Activated naive CD8-positive, alpha-beta T cell treated with anti-CD3 and anti-CD28 coated beads, Interleukin-2, amount 10 ng/mL, durations not matched to agents 7 days and 5 days (primary cell): Measurements from ENCODE around the gene ARL4D. TPM values are rescaled to one million over a fixed set of nuclear protein-coding genes. Genes with fewer than 3 reads are reported as not detected.
"Not testable (repeated sequence)": the region's sequence is repeated elsewhere in the genome, so short reads cannot be mapped to it uniquely, and the experiment has no call there.

ENCODE experiments used
- ATAC-seq: fragments of 150-1000 bp; cut with Tn5 transposase; one replicate; pipeline ENCODE4 v1.10.0; 2021; ENCODE audit warnings: low read depth, moderate library complexity
- POLR2A ChIA-PET: fragments of 350-600 bp; sonication (Branson Sonifier 250); formaldehyde crosslinking; loops from one replicate; lab custom pipeline; 2021; ENCODE audit warnings: antibody characterized with exemption; lab: Charles Lee
- DNase-seq: peaks from one replicate; pipeline ENCODE4 v3.0.0; 2021
- H3K27ac Mint-ChIP-seq: one replicate; pipeline ENCODE4 v1.8.0; 2022; ENCODE audit warnings: mild to moderate bottlenecking, mixed read lengths
- H3K27me3 Mint-ChIP-seq: one replicate; pipeline ENCODE4 v1.8.0; 2022; ENCODE audit warnings: mild to moderate bottlenecking, moderate library complexity, mixed read lengths
- H3K36me3 Mint-ChIP-seq: one replicate; pipeline ENCODE4 v1.8.0; 2021; ENCODE audit warnings: mild to moderate bottlenecking, mixed read lengths
- H3K4me1 Mint-ChIP-seq: one replicate; pipeline ENCODE4 v1.8.0; 2021; ENCODE audit warnings: mixed read lengths
- H3K4me3 Mint-ChIP-seq: one replicate; pipeline ENCODE4 v1.8.0; 2022; ENCODE audit warnings: mild to moderate bottlenecking, moderate library complexity, mixed read lengths
- H3K9me3 Mint-ChIP-seq: one replicate; pipeline ENCODE4 v1.8.0; 2021; ENCODE audit warnings: mixed read lengths
- total RNA-seq, 2 experiments: library from RNA; stranded (reverse); gene quantifications; one replicate each; pipeline ENCODE4 v1.2.3, GENCODE V29; 2021

The ARL4D gene
- total RNA-seq, 2 experiments from 2014 or later: 2.2 to 2.4 TPM

DNA sequence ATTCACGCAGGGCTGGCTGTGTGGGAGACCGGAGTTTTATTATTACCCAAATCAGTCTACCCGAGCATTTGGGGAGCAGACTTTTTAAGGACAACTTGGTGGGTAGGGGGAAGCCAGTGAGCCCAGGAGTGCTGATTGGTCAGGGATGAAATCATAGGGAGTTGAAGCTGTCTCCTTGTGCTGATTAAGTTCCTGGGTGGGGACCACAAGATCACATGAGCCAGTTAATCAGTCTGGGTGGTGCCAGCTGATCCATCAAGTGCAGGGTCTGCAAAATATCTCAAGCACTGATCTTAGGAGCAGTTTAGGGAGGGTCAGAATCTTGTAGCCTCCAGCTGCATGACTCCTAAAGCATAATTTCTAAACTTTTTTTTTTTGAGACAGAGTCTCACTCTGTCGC is 22.9 kb upstream of the ARL4D start:
- H3K4me1 Mint-ChIP-seq, H3K4me3 Mint-ChIP-seq, ATAC-seq, DNase-seq, H3K27ac Mint-ChIP-seq, H3K36me3 Mint-ChIP-seq, H3K27me3 Mint-ChIP-seq: not testable (repeated sequence)
- POLR2A ChIA-PET: interaction anchor here (1.1 to 1.6 kb wide), 4 partner anchors 12 to 15 kb away, joined by 3 to 7 read pairs (median 4); no protein-coding TSS in a partner anchor
- H3K9me3 Mint-ChIP-seq: peaks cover 11% of the 10 kb centered on the region

DNA sequence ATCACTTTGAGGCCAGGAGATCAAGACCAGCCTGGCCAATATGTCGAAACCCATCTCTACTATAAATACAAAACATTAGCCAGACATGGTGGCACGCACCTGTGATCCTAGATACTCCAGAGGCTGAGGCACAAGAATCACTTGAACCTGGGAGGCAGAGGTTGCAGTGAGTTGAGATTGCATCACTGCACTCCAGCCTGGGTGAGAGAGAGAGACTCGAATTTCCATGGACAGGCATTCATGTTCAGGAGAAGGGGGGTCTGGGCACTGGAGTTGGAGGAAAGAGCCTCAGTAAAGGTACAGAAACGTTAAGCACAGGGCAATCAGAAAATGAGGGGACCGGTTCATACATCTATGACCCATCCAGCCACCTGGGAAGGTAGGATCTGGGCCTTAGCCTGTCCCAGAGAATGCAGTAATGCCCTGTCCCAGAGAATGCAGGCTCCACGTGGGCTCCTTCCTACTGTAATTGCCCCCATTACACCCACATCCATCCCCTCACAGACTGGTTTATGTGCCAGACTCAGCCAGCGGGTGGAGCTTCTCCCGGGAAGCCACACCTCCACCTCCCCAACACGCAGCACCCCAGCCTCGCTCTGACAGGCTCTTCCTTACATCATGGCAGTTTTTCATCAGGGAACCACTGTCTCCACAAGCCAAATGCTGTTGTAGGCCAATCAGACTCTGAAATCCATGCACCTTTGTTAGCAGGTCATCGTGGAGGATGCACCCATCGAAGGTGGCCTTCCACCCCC is 21.6 kb upstream of the ARL4D start:
- Mint-ChIP-seq H3K9me3 (peaks cover 11% of the 10 kb centered on the region), H3K27ac (no peak overlapping the region), H3K36me3 (peaks cover 4% of the 10 kb centered on the region), H3K27me3 (no peaks in the 10 kb centered on the region), H3K4me1 (peaks cover 2% of the 10 kb centered on the region), H3K4me3 (no peak overlapping the region)
- POLR2A ChIA-PET: interaction anchor here (1.0 to 1.6 kb wide), 2 partner anchors 9 to 17 kb away, joined by 3 to 5 read pairs; no protein-coding TSS in a partner anchor
- DNase-seq: peak; percentile 10
- ATAC-seq: no peak

DNA sequence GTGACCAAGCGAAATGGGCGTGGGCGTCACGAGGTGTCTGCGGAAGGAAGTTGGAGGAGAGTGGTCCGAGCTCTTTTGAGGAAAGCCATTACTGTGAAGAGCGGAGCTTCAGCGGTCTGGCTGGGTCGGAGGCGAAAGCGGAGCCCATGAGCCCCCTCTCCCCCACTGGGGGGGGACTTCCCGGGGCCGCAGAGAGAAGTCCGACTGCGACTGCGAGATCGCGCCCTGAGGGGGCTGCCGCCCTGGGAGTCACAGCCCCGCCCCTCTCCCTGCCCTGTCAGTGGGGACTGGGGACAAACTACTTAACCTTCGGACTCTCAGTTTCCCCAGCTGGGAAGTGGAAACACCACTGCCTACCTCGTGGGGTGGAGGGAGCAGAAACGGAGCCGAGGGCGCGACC is 20.0 kb upstream of the ARL4D start:
- no peaks in the 10 kb centered on the region for H3K4me1 Mint-ChIP-seq
- H3K9me3 Mint-ChIP-seq: peaks cover 11% of the 10 kb centered on the region
- POLR2A ChIA-PET: interaction anchor here (0.9 to 3.0 kb wide), 3 partner anchors 10 to 17 kb away, joined by 3 to 20 read pairs (median 5); no protein-coding TSS in a partner anchor
- ATAC-seq (no peak), DNase-seq (no peak)
- H3K27ac Mint-ChIP-seq: no peak overlapping the region
- no peaks in the 10 kb centered on the region for H3K27me3 Mint-ChIP-seq
- no peak overlapping the region for H3K4me3 Mint-ChIP-seq
- peaks cover 4% of the 10 kb centered on the region for H3K36me3 Mint-ChIP-seq

DNA sequence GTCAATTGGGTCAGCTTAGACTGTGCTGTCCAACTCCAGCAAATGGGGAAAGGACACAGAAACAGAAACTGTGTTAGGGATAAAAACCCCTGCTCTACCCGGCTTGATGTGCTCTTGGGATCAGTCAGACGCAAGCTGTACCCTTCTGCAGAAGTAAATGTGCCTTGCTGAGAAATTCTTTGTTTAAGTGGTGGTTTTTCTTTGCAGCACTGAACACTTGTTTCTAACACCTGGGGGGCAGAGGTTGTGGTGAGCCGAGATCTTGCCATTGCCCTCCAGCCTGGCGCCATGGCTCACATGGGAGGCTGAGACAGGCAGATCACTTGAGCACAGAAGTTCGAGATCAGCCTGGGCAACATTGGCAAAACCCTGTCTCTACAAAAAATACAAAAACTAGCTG is 18.5 kb upstream of the ARL4D start:
- H3K9me3 Mint-ChIP-seq: peaks cover 11% of the 10 kb centered on the region
- H3K27ac Mint-ChIP-seq: no peak overlapping the region
- H3K4me3 Mint-ChIP-seq: no peak overlapping the region
- H3K27me3 Mint-ChIP-seq: no peaks in the 10 kb centered on the region
- H3K36me3 Mint-ChIP-seq: peaks cover 4% of the 10 kb centered on the region
- ATAC-seq: no peak
- DNase-seq: no peak
- no peaks in the 10 kb centered on the region for H3K4me1 Mint-ChIP-seq
- POLR2A ChIA-PET: interaction anchor here (1.0 to 3.0 kb wide), 2 partner anchors 13 to 20 kb away, joined by 4 to 20 read pairs; no protein-coding TSS in a partner anchor

DNA sequence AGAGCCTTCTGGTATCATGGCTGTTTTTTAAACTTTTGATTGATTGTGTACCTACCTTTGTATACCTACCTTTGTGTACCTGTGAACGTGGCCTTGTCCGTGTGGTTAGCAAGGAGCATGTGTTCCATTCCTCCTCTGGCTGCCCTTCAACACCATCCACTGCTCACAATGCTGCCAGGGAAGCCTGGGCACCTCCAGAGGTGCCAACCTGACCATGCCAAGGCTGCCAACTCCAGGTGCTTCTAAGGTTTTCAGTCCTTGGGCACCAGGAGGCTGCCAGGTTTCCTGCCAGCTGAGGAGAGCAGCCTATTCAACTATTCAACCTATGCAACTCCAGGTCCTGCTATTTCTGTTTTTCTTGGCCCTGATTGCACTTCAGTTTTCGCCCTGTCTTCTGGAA is 17.6 kb upstream of the ARL4D start:
- DNase-seq (no peak), ATAC-seq (no peak)
- Mint-ChIP-seq H3K27me3 (no peaks in the 10 kb centered on the region), H3K36me3 (peaks cover 4% of the 10 kb centered on the region), H3K4me3 (no peak overlapping the region), H3K4me1 (no peaks in the 10 kb centered on the region), H3K9me3 (peaks cover 11% of the 10 kb centered on the region), H3K27ac (no peak overlapping the region)
- POLR2A ChIA-PET: no interaction called here

DNA sequence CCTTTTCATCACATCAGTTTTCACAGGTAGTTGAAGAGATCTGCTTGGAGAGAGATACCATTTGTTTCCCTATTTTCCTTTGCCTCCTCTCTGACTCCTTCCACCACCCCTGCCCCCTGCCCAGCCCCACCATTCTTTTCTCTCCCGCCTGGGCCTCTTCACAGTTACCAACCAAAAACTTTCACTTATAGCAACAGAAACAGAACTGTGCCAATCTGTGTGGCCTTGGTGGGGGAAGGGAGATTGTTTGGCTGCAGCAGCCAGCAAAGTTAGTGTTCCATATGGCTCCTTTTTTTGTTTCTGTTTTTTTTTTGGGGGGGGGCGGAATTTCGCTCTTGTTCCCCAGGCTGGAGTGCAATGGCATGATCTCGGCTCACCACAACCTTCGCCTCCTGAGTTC is 17.2 kb upstream of the ARL4D start:
- POLR2A ChIA-PET: no interaction called here
- Mint-ChIP-seq H3K4me1 (no peaks in the 10 kb centered on the region), H3K27ac (no peak overlapping the region), H3K9me3 (peaks cover 11% of the 10 kb centered on the region), H3K4me3 (no peak overlapping the region), H3K36me3 (peaks cover 4% of the 10 kb centered on the region), H3K27me3 (no peaks in the 10 kb centered on the region)
- no peak for ATAC-seq
- DNase-seq: no peak

DNA sequence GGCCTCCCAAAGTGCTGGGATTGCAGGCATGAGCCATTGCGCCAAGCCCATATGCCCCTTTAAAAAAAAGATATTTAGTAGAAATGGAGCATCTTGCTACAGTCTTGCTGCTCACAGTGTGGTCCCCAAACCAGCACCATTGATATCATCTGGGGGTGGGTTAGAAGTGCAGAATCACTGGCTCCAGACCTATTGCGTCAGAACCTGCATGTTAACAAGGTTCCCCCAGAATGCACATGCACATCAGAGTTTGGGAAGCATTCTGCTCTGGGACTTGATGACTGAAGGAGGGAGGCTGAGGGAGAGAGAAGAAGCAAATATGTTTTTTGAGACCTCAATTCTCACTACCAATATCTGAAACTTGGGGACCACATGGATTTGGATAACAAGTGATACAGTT is 16.0 kb upstream of the ARL4D start:
- Mint-ChIP-seq H3K27me3 (no peaks in the 10 kb centered on the region), H3K4me1 (peaks cover 6% of the 10 kb centered on the region), H3K9me3 (peaks cover 11% of the 10 kb centered on the region), H3K27ac (no peak overlapping the region), H3K36me3 (peaks cover 4% of the 10 kb centered on the region), H3K4me3 (no peak overlapping the region)
- ATAC-seq: no peak
- POLR2A ChIA-PET: interaction anchor here (0.8 kb wide), 1 partner anchor 13 kb away, joined by 4 read pairs; no protein-coding TSS in a partner anchor
- DNase-seq: no peak

DNA sequence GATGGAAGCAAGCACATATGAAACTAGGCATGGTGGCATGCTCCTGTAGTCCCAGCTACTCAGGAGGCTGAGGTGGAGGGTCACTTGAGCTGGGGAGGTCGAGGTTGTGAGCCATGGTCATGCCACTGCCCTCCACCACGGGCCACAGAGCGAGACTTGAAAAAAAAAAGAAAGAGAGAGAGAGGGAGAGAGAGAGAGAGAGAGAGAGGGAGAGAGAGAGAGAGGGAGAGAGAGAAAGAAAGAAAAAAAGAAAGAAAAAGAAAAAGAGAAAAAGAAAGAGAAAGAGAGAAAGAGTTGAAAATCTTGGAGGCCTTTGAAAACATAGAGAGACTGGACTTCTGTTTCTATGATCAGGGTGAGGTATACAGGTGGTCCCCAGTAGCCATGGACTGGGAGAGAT is 15.4 kb upstream of the ARL4D start:
- POLR2A ChIA-PET: interaction anchor here (0.8 kb wide), 1 partner anchor 14 kb away, joined by 4 read pairs; no protein-coding TSS in a partner anchor
- Mint-ChIP-seq H3K27ac (no peak overlapping the region), H3K4me1 (peaks cover 6% of the 10 kb centered on the region), H3K4me3 (no peak overlapping the region), H3K27me3 (no peaks in the 10 kb centered on the region), H3K9me3 (peaks cover 11% of the 10 kb centered on the region), H3K36me3 (peaks cover 4% of the 10 kb centered on the region)
- no peak for ATAC-seq
- DNase-seq: no peak

DNA sequence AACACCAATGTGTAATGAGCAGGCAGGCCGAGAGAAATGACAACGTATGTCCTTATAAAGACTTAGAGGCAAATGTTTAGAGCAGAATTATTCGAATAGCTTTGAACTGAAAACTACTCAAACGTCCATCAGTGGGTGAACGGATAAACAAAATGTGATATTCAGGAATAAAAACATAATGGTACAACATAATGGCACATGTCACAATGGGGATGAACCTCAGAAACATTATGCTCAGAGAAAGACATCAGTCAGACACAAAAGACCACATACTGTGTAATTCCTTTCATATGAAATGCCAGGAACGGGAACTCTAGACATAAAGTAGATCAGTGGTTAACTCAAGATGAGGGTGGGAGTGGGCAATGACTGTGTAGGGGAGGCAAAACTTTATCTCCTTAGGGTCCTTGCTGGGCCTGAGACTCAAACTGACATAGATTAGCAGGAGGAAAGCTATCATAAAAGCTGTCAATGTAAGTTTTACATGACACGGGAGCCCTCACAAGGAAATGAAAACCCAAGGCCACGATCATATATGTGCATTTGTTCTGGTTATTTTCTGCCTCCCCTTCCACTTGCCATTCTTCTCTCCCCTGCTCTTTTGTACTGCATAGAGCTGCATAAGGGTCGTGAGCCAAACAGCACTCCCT is 14.8 kb upstream of the ARL4D start:
- ATAC-seq (no peak), DNase-seq (no peak)
- Mint-ChIP-seq H3K27ac (no peak overlapping the region), H3K36me3 (peaks cover 2% of the 10 kb centered on the region), H3K4me3 (no peak overlapping the region), H3K4me1 (peaks cover 7% of the 10 kb centered on the region), H3K27me3 (no peaks in the 10 kb centered on the region), H3K9me3 (peaks cover 9% of the 10 kb centered on the region)
- POLR2A ChIA-PET: interaction anchor here (0.7 to 1.2 kb wide), 3 partner anchors 15 to 23 kb away, joined by 3 to 8 read pairs (median 4); no protein-coding TSS in a partner anchor

DNA sequence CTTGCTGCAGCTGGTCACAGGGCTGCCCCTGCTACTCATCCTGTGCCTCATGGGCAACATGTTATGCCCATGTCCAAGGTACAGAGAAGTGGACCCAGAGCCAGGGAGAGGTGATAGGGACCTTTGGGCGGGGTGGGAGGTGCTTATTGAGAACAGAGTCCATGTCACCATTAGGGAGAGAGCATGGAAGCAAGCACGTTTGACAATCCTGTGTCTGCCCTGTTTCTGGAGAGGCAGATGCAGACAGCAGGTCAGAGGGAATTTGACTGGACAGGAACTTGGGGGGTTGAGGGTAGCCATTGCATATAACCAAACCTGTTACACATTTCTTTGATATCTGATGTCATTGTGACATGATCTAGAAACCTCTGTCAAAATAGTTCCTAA is 14.3 kb upstream of the ARL4D start:
- DNase-seq: no peak
- no peak overlapping the region for H3K27ac Mint-ChIP-seq
- ATAC-seq: no peak
- peaks cover 9% of the 10 kb centered on the region for H3K4me1 Mint-ChIP-seq
- POLR2A ChIA-PET: interaction anchor here (0.7 to 1.2 kb wide), 2 partner anchors 17 to 24 kb away, joined by 3 to 8 read pairs; no protein-coding TSS in a partner anchor
- no peak overlapping the region for H3K4me3 Mint-ChIP-seq
- no peaks in the 10 kb centered on the region for H3K27me3 Mint-ChIP-seq
- peaks cover 2% of the 10 kb centered on the region for H3K36me3 Mint-ChIP-seq
- H3K9me3 Mint-ChIP-seq: peaks cover 9% of the 10 kb centered on the region

DNA sequence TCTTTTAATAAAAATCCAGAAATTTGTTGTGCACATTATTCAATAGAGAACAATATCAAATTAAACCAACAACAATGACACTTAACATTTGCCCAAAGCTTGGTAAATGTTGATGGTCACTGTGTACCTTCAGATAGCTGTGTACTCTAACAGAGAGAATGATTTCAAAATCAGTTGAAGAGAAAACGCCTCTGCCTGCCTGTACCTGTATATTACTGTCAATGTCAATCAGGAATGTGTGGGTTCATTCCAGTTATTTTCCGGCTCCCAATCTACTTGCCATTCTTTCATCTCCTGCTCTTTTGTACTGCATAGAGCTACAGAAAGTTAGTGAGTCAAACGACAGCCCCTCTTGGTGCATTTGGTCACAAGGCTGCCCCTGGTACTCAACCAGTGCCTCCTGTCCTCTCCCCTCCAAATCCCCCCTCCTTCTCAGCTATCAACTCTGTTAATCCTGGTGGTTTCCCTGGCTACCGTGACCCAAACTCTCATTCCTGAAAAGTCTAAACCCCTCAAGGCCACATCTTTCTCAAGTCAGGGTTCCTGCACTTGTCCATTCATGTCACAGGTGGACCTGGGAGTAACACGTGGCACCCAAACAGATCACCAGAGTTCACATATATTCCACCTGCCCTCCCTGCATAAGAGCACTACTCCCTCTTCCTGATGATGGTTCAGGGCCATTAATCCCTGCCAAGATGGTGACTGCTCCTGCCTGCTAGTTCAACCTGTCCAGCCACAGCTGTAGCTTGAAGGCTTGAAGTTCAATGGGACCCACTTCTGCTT is 13.6 kb upstream of the ARL4D start:
- H3K27me3 Mint-ChIP-seq: no peaks in the 10 kb centered on the region
- peaks cover 3% of the 10 kb centered on the region for H3K9me3 Mint-ChIP-seq
- H3K4me1 Mint-ChIP-seq: peaks cover 12% of the 10 kb centered on the region
- ATAC-seq (no peak), DNase-seq (no peak)
- peaks cover 2% of the 10 kb centered on the region for H3K36me3 Mint-ChIP-seq
- POLR2A ChIA-PET: interaction anchor here (4.4 to 6.1 kb wide), 2 partner anchors 17 to 24 kb away, joined by 151 to 317 read pairs; no protein-coding TSS in a partner anchor
- no peak overlapping the region for H3K4me3 Mint-ChIP-seq
- H3K27ac Mint-ChIP-seq: no peak overlapping the region

DNA sequence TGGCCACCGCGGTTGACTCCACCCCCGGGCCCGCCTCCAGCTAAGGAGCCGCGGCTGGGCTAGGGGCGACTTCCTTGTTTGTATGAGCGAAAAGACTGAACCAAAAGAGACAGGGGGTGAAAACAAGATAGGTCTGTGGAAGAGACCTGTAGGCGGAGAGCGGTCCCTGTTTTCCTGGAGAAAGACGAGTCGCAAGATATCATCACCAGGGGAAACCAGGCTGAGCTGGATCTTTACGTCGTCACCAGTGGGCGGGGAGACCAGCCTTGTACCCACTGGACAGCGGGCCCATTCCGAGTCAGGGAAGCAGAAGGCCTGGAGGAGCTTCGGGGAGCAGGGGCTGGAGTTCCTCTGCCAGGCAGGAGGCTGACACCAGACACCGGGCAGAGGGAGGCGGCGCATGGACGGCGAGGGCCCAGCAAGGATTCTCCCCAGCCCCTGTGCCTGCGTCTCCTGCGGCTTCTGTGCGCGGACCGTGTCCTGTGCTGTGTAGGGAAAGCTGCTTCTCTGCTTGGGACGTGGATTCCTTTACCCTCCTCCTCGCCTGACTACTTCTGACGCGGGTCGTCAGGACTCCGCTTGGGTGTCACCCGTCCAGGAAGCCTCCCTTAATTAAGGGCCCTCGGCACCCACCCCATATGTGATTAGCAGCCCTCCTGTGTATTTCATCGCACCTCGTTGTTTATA is 10.3 kb upstream of the ARL4D start:
- Mint-ChIP-seq H3K9me3 (no peaks in the 10 kb centered on the region), H3K27ac (peak overlapping the region; percentile 98), H3K27me3 (no peaks in the 10 kb centered on the region), H3K4me3 (peak overlapping the region; percentile 90), H3K36me3 (no peaks in the 10 kb centered on the region), H3K4me1 (peaks cover 13% of the 10 kb centered on the region)
- POLR2A ChIA-PET: interaction anchor here (0.5 to 6.1 kb wide), 23 partner anchors 10 to 1432 kb away, joined by 3 to 317 read pairs (median 4); partner anchors contain the start of genes ARL4D, DHX8, ETV4 and IFI35
- DNase-seq (peak; percentile 96), ATAC-seq (peak; percentile 61)
